Stimulated activated CD4-positive, alpha-beta T cell treated with anti-CD3 and anti-CD28 coated beads, Interleukin-1b, Interleukin-23, amount 100 ng/mL, for 24 hours (primary cell): Measurements from ENCODE around the gene PNPLA7.

Experiments
- DNase-seq, 4 experiments: peaks; one replicate each; pipeline ENCODE4 v3.0.0-alpha.2; 2020; ENCODE audit warnings: low read depth in 4 of 4, low spot score in 1 of 4

PNPLA7 gene

GRCh38 chr9:137437691-137438590, 112.3 kb downstream of the PNPLA7 start:
- DNase-seq, result no peak

- no peak for DNase-seq
These were observed 113.2 kb downstream of the PNPLA7 start for GRCh38 chr9:137436761-137437600.

GRCh38 chr9:137435980-137436760, 114.0 kb downstream of the PNPLA7 start:
- no peak for DNase-seq

- DNase-seq, result no peak
These were observed 114.8 kb downstream of the PNPLA7 start for GRCh38 chr9:137435381-137435891.

GRCh38 chr9:137434498-137435380, 115.5 kb downstream of the PNPLA7 start:
- DNase-seq, result no peak

- DNase-seq, result no peak
These were observed 116.2 kb downstream of the PNPLA7 start for GRCh38 chr9:137433916-137434431.

GRCh38 chr9:137433349-137433915, 116.8 kb downstream of the PNPLA7 start:
- no peak for DNase-seq

- DNase-seq, result no peak
These were observed 117.4 kb downstream of the PNPLA7 start for GRCh38 chr9:137432687-137433348.

GRCh38 chr9:137431416-137431931, 118.7 kb downstream of the PNPLA7 start:
- no peak for DNase-seq

GRCh38 chr9:137430723-137431415, 119.3 kb downstream of the PNPLA7 start:
- DNase-seq, result no peak

GRCh38 chr9:137429974-137430722, 120.1 kb downstream of the PNPLA7 start:
- DNase-seq, result no peak

- DNase-seq, result no peak
These were observed 120.7 kb downstream of the PNPLA7 start for GRCh38 chr9:137429546-137429890.

GRCh38 chr9:137428841-137429545, 121.2 kb downstream of the PNPLA7 start:
- no peak for DNase-seq

GRCh38 chr9:137428311-137428630, 121.9 kb downstream of the PNPLA7 start:
- no peak for DNase-seq

GRCh38 chr9:137427454-137428310, 122.5 kb downstream of the PNPLA7 start:
- no peak for DNase-seq

GRCh38 chr9:137426018-137426681, 124.1 kb downstream of the PNPLA7 start:
- no peak for DNase-seq
